ENCODE data around the gene ST6GAL2. TPM values are rescaled to one million over a fixed set of nuclear protein-coding genes. Genes with fewer than 3 reads are reported as not detected.

Gene ST6GAL2
- total and polyA plus RNA-seq, 7 experiments from 2014 or later: not detected

GRCh38 chr2:106866641-106867040, 19.3 kb downstream of the ST6GAL2 start:
- intact Hi-C loops (cut with micrococcal nuclease): no loop called here
- Mint-ChIP-seq H3K9me3 (peaks cover 0 to 6% (median 0%) of the 10 kb centered on the region in 11 donors), H3K4me1 (no peaks in the 10 kb centered on the region), H3K36me3 (no peaks in the 10 kb centered on the region), H3K4me3 (no peak overlapping the region), H3K27ac (no peak overlapping the region), H3K27me3 (peaks cover 0 to 9% (median 5%) of the 10 kb centered on the region in 5 donors)
- Histone ChIP-seq H3K27me3 (ENCODE audit: control insufficient read depth in 2 of 2, insufficient read depth in 2 of 2, low read length in 2 of 2) (no peaks in the 10 kb centered on the region), H3K9me3 (ENCODE audit: control insufficient read depth in 2 of 3, low read length in 3 of 3) (no peaks in the 10 kb centered on the region), H3K4me3 (ENCODE audit: low read length) (no peak overlapping the region), H3K27ac (ENCODE audit: low read depth, low read length) (no peak overlapping the region), H3K4me1 (ENCODE audit: control insufficient read depth in 2 of 2, insufficient read depth in 2 of 2, low read length in 2 of 2) (no peaks in the 10 kb centered on the region), H3K36me3 (ENCODE audit: control insufficient read depth in 2 of 3, insufficient read depth in 3 of 3, low read length in 3 of 3) (no peaks in the 10 kb centered on the region)
- DNase-seq (no peak), ATAC-seq (no peak)
- ChIA-PET CTCF (interaction anchor here (0.7 kb wide), 1 partner anchor 127 kb away, joined by 3 read pairs; no protein-coding TSS in a partner anchor), POLR2A (no interaction called here)

DNA sequence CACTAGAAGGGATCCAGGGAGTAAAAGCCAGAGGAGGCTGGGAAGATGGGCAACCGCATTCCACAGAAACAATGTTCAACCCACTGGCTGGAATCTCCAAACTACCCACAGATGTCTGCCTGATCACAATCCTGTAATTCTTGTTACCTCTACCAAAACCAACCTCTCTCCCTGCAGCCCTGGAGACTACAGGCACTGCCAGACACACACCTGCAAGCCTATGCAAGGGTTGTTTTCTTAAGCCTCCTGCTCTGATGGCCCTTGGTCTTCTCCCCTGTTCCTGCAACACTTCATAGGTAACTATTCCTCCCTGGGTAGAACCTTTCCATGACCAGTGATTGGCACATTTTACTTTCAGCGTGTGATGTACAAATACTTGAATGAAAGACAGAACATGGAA, 21.9 kb downstream of the ST6GAL2 start:
- H3K27me3 Mint-ChIP-seq: peaks cover 0 to 24% (median 15%) of the 10 kb centered on the region in 5 donors
- H3K4me1 Mint-ChIP-seq: no peaks in the 10 kb centered on the region
- H3K36me3 Mint-ChIP-seq: peaks cover 0 to 4% (median 0%) of the 10 kb centered on the region in 5 donors
- peaks cover 0 to 12% (median 7%) of the 10 kb centered on the region in 11 donors for H3K9me3 Mint-ChIP-seq
- POLR2A ChIA-PET: no interaction called here
- no peak for DNase-seq
- Histone ChIP-seq H3K4me3 (ENCODE audit: low read length) (no peak overlapping the region), H3K9me3 (ENCODE audit: control insufficient read depth in 2 of 3, low read length in 3 of 3) (peaks cover 0 to 1% (median 0%) of the 10 kb centered on the region in 3 experiments), H3K27ac (ENCODE audit: low read depth, low read length) (no peak overlapping the region), H3K4me1 (ENCODE audit: control insufficient read depth in 2 of 2, insufficient read depth in 2 of 2, low read length in 2 of 2) (no peaks in the 10 kb centered on the region), H3K27me3 (ENCODE audit: control insufficient read depth in 2 of 2, insufficient read depth in 2 of 2, low read length in 2 of 2) (no peaks in the 10 kb centered on the region), H3K36me3 (ENCODE audit: control insufficient read depth in 2 of 3, insufficient read depth in 3 of 3, low read length in 3 of 3) (no peaks in the 10 kb centered on the region)
- no peak overlapping the region for H3K4me3 Mint-ChIP-seq
- CTCF ChIA-PET: no interaction called here
- H3K27ac Mint-ChIP-seq: no peak overlapping the region
- intact Hi-C loops (cut with micrococcal nuclease): no loop called here
- ATAC-seq: no peak

- DNase-seq (no peak), ATAC-seq (no peak)
- Mint-ChIP-seq H3K4me3 (no peak overlapping the region), H3K36me3 (peaks cover 0 to 4% (median 0%) of the 10 kb centered on the region in 5 donors), H3K27ac (no peak overlapping the region), H3K27me3 (peaks cover 0 to 20% (median 13%) of the 10 kb centered on the region in 5 donors), H3K9me3 (peaks cover 2 to 14% (median 10%) of the 10 kb centered on the region in 11 donors), H3K4me1 (no peaks in the 10 kb centered on the region)
- H3K9me3 ChIP-seq (ENCODE audit: control insufficient read depth in 2 of 3, low read length in 3 of 3): peaks cover 0 to 6% (median 0%) of the 10 kb centered on the region in 3 experiments
- H3K4me3 ChIP-seq (ENCODE audit: low read length): no peak overlapping the region
- CTCF ChIA-PET: no interaction called here
- intact Hi-C loops (cut with micrococcal nuclease): no loop called here
- no peaks in the 10 kb centered on the region for H3K36me3 ChIP-seq (ENCODE audit: control insufficient read depth in 2 of 3, insufficient read depth in 3 of 3, low read length in 3 of 3)
- POLR2A ChIA-PET: no interaction called here
- H3K4me1 ChIP-seq (ENCODE audit: control insufficient read depth in 2 of 2, insufficient read depth in 2 of 2, low read length in 2 of 2): no peaks in the 10 kb centered on the region
- H3K27ac ChIP-seq (ENCODE audit: low read depth, low read length): no peak overlapping the region
- H3K27me3 ChIP-seq (ENCODE audit: control insufficient read depth in 2 of 2, insufficient read depth in 2 of 2, low read length in 2 of 2): no peaks in the 10 kb centered on the region
These were observed 22.6 kb downstream of the ST6GAL2 start for GRCh38 chr2:106863387-106863786.

DNA sequence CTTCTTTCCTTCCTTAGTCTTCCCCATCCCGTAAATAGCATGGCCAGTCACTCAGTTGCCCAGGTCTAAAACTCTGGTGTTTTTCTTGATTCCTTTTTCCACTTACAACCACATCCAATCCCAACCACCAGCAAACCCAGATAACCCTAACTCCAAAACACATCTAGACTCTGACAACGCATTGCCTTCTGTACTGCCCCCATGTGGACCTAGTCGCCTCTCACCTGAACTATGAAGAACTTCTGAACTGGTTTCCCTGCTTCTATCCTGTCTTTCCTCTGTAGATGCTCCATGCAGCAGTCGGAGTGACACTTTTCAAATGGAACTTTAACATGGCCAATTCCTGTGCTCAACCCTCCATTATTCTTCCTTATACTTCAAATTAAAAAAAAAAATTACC, 26.5 kb downstream of the ST6GAL2 start:
- ATAC-seq: no peak
- H3K4me1 Mint-ChIP-seq: no peaks in the 10 kb centered on the region
- no peak overlapping the region for H3K27ac ChIP-seq (ENCODE audit: low read depth, low read length)
- peaks cover 0 to 20% (median 15%) of the 10 kb centered on the region in 5 donors for H3K27me3 Mint-ChIP-seq
- no peak overlapping the region for H3K4me3 Mint-ChIP-seq
- intact Hi-C loops (cut with micrococcal nuclease): no loop called here
- peaks cover 0 to 6% (median 0%) of the 10 kb centered on the region in 3 experiments for H3K9me3 ChIP-seq (ENCODE audit: control insufficient read depth in 2 of 3, low read length in 3 of 3)
- no peaks in the 10 kb centered on the region for H3K4me1 ChIP-seq (ENCODE audit: control insufficient read depth in 2 of 2, insufficient read depth in 2 of 2, low read length in 2 of 2)
- no peaks in the 10 kb centered on the region for H3K27me3 ChIP-seq (ENCODE audit: control insufficient read depth in 2 of 2, insufficient read depth in 2 of 2, low read length in 2 of 2)
- no peak overlapping the region for H3K4me3 ChIP-seq (ENCODE audit: low read length)
- no peak overlapping the region for H3K27ac Mint-ChIP-seq
- peaks cover 2 to 22% (median 8%) of the 10 kb centered on the region in 11 donors for H3K9me3 Mint-ChIP-seq
- peaks cover 0 to 4% (median 0%) of the 10 kb centered on the region in 5 donors for H3K36me3 Mint-ChIP-seq
- ChIA-PET CTCF (no interaction called here), POLR2A (no interaction called here)
- no peak for DNase-seq
- no peaks in the 10 kb centered on the region for H3K36me3 ChIP-seq (ENCODE audit: control insufficient read depth in 2 of 3, insufficient read depth in 3 of 3, low read length in 3 of 3)

- H3K27ac ChIP-seq (ENCODE audit: low read depth, low read length): no peak overlapping the region
- ChIA-PET POLR2A (no interaction called here), CTCF (no interaction called here)
- Mint-ChIP-seq H3K27me3 (peaks cover 0 to 15% (median 12%) of the 10 kb centered on the region in 5 donors), H3K4me1 (no peaks in the 10 kb centered on the region), H3K4me3 (no peak overlapping the region), H3K36me3 (peaks cover 0 to 4% (median 0%) of the 10 kb centered on the region in 5 donors), H3K9me3 (peaks cover 2 to 22% (median 8%) of the 10 kb centered on the region in 11 donors), H3K27ac (no peak overlapping the region)
- ATAC-seq: no peak
- H3K9me3 ChIP-seq (ENCODE audit: control insufficient read depth in 2 of 3, low read length in 3 of 3): peaks cover 0 to 6% (median 0%) of the 10 kb centered on the region in 3 experiments
- intact Hi-C loops (cut with micrococcal nuclease): no loop called here
- H3K4me3 ChIP-seq (ENCODE audit: low read length): no peak overlapping the region
- H3K27me3 ChIP-seq (ENCODE audit: control insufficient read depth in 2 of 2, insufficient read depth in 2 of 2, low read length in 2 of 2): no peaks in the 10 kb centered on the region
- H3K4me1 ChIP-seq (ENCODE audit: control insufficient read depth in 2 of 2, insufficient read depth in 2 of 2, low read length in 2 of 2): no peaks in the 10 kb centered on the region
- H3K36me3 ChIP-seq (ENCODE audit: control insufficient read depth in 2 of 3, insufficient read depth in 3 of 3, low read length in 3 of 3): no peaks in the 10 kb centered on the region
- no peak for DNase-seq
These were observed 27.2 kb downstream of the ST6GAL2 start for GRCh38 chr2:106858810-106859209.

DNA sequence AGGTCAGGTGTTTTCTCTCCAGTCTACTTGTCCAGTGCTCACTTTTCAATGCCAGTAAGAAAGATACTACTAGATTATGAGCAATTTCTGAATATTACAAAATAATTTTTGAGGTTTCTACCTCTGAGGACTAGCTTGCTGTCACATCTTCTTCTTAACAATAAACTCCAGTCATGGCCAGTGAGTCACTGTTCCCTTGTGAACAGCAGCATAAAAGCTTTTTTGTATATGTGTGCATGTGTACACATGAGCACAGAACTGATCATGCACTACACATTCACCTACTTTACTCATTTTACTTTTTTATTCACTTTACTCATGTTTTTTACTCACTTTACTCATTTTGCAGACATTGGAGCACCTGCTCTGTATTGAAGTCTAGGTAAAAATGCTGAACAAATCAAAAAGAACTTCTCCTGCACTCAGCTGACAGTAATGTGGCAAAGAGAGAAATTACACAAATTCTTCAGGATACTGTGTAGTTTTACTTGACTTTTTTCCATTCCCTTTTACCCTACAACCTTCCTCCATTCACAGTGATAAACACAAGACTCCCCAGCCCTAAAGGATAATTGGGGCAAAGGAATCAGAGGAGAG, 28.0 kb downstream of the ST6GAL2 start:
- Histone ChIP-seq H3K27me3 (ENCODE audit: control insufficient read depth in 2 of 2, insufficient read depth in 2 of 2, low read length in 2 of 2) (no peaks in the 10 kb centered on the region), H3K9me3 (ENCODE audit: control insufficient read depth in 2 of 3, low read length in 3 of 3) (peaks cover 0 to 6% (median 0%) of the 10 kb centered on the region in 3 experiments), H3K4me1 (ENCODE audit: control insufficient read depth in 2 of 2, insufficient read depth in 2 of 2, low read length in 2 of 2) (no peaks in the 10 kb centered on the region), H3K36me3 (ENCODE audit: control insufficient read depth in 2 of 3, insufficient read depth in 3 of 3, low read length in 3 of 3) (no peaks in the 10 kb centered on the region), H3K27ac (ENCODE audit: low read depth, low read length) (no peak overlapping the region), H3K4me3 (ENCODE audit: low read length) (no peak overlapping the region)
- Mint-ChIP-seq H3K36me3 (peaks cover 0 to 4% (median 0%) of the 10 kb centered on the region in 5 donors), H3K4me1 (no peaks in the 10 kb centered on the region), H3K4me3 (no peak overlapping the region), H3K9me3 (peaks cover 2 to 22% (median 8%) of the 10 kb centered on the region in 11 donors), H3K27me3 (peaks cover 0 to 19% (median 15%) of the 10 kb centered on the region in 5 donors), H3K27ac (no peak overlapping the region)
- ChIA-PET CTCF (no interaction called here), POLR2A (no interaction called here)
- ATAC-seq (no peak), DNase-seq (no peak)
- intact Hi-C loops (cut with micrococcal nuclease): no loop called here

DNA sequence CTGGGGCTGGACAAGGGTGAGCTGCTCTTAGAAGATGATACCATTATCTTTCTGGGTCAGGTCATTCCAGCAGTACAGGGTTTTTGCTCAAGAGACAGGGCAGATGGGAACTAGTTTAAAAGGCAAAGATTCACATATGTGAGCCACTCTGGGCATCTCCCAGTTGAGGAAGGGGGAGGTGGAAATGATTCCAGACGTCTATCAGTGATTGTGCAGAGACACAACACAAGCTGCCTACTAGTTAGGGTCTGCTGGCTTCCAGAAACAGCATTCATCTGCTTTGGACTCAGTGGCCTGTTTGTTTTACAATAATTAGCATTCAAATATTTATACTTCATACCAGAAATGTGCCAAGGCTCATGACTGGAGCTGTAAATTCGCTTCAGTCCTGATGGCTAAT, 32.3 kb downstream of the ST6GAL2 start:
- ATAC-seq: no peak
- Histone ChIP-seq H3K4me1 (ENCODE audit: control insufficient read depth in 2 of 2, insufficient read depth in 2 of 2, low read length in 2 of 2) (no peaks in the 10 kb centered on the region), H3K4me3 (ENCODE audit: low read length) (no peak overlapping the region), H3K27ac (ENCODE audit: low read depth, low read length) (no peak overlapping the region), H3K9me3 (ENCODE audit: control insufficient read depth in 2 of 3, low read length in 3 of 3) (no peaks in the 10 kb centered on the region), H3K36me3 (ENCODE audit: control insufficient read depth in 2 of 3, insufficient read depth in 3 of 3, low read length in 3 of 3) (no peaks in the 10 kb centered on the region), H3K27me3 (ENCODE audit: control insufficient read depth in 2 of 2, insufficient read depth in 2 of 2, low read length in 2 of 2) (no peaks in the 10 kb centered on the region)
- H3K4me1 Mint-ChIP-seq: no peaks in the 10 kb centered on the region
- DNase-seq: no peak
- H3K27me3 Mint-ChIP-seq: peaks cover 0 to 8% (median 0%) of the 10 kb centered on the region in 5 donors
- POLR2A ChIA-PET: no interaction called here
- H3K27ac Mint-ChIP-seq: no peak overlapping the region
- no peak overlapping the region for H3K4me3 Mint-ChIP-seq
- intact Hi-C loops (cut with micrococcal nuclease): no loop called here
- H3K36me3 Mint-ChIP-seq: no peaks in the 10 kb centered on the region
- CTCF ChIA-PET: no interaction called here
- peaks cover 0 to 10% (median 2%) of the 10 kb centered on the region in 11 donors for H3K9me3 Mint-ChIP-seq
